DOHH2 (cell line): Measurements from ENCODE around the gene ATP2A1.

ENCODE experiments used
- CTCF ChIP-seq: fragments of 200-600 bp; sonication (generic); IDR thresholded peaks from one replicate; pipeline ENCODE4 v1.5.1; 2014; ENCODE audit warnings: antibody characterized with exemption, mild to moderate bottlenecking, low read depth, low read length; ENCODE audit not compliant: poor library complexity, severe bottlenecking
- EZH2phosphoT487 ChIP-seq: fragments of 200-600 bp; sonication (generic); IDR thresholded peaks from 2 replicates; pipeline ENCODE4 v1.6.1; 2017; ENCODE audit warnings: borderline replicate concordance, mild to moderate bottlenecking, antibody characterized with exemption, low read length, moderate library complexity, mixed read lengths

GRCh38 chr16:28924399-28924761 is 46.1 kb downstream of the ATP2A1 start:
- TF ChIP-seq CTCF (no peak), EZH2phosphoT487 (no peak)
